T-helper 1 cell (primary cell): ENCODE results near the gene CRY1.

Experiments used
- DNase-seq, 5 donors: peaks; one replicate each; pipeline ENCODE4 v3.0.0-alpha.2; 2012 to 2020

The CRY1 gene

DNA sequence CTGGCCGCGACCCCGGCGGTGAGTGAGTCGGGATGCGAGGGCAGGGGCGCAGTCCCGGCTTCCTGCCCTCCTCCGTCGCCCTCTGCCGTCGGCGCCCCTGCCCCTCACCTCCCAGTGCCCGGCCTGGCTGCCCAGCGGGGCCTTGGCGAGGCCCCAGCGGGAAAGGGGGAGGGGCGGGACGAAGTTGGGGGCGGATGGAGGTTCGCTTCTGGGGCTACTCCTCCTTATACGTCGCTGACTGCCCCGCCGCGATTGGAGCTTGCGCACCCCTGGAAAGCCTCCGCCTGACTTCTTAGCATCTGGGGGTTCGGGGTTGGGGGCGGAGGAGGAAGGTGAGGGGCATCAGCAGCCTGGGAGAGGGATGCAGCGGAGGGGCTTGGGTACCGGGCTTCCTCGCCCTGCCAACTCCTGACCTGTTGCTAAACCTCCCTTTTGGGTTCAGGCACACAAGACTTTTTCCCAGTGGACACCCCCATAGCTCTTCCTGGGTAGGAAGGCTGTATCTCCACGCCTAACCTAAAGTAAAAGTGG is 137.2 kb downstream of the CRY1 start:
- peak; percentile 41 to 64 (median 49) for DNase-seq

DNA sequence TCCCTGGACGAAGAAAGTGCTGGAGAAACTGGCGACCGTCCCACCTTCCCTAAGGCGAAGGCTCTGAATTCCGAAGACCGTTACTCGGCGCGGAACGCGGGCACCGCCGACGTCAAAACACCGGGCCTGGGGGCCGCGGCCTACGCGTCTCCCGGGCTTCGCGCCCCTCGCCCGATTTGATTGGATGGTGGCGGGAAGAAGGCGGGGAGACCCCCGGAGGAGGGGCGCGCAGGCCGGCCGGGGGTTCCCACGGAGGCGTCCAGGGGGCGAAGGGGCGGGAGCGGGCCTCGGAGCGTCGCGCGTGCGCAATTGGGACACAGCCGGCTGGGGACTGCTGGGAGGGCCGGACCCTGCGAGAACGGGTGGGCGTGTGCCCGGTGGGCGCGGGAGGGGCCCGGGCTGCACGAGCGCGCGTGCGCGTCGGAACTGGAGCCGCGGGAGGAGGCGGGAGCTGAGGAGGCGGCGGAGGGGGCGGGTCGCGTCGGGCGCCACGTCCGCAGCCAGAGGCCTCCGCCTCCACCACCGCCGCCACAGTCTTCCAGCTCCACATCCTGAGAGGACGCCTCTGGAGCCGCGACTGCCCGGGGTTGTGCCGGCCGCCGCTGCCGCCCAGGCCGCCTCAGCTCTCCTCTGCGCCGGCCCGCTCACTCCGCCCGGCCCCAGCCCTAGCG is 137.8 kb downstream of the CRY1 start, which contains the start of gene TMEM263:
Gene TMEM263, plus strand, starts transcription at position 531 of the 671 bp plus-strand sequence. CDS start 11,210 bp downstream, outside the sequence.
- DNase-seq, result peak; percentile 79 to 91 (median 84)

DNA sequence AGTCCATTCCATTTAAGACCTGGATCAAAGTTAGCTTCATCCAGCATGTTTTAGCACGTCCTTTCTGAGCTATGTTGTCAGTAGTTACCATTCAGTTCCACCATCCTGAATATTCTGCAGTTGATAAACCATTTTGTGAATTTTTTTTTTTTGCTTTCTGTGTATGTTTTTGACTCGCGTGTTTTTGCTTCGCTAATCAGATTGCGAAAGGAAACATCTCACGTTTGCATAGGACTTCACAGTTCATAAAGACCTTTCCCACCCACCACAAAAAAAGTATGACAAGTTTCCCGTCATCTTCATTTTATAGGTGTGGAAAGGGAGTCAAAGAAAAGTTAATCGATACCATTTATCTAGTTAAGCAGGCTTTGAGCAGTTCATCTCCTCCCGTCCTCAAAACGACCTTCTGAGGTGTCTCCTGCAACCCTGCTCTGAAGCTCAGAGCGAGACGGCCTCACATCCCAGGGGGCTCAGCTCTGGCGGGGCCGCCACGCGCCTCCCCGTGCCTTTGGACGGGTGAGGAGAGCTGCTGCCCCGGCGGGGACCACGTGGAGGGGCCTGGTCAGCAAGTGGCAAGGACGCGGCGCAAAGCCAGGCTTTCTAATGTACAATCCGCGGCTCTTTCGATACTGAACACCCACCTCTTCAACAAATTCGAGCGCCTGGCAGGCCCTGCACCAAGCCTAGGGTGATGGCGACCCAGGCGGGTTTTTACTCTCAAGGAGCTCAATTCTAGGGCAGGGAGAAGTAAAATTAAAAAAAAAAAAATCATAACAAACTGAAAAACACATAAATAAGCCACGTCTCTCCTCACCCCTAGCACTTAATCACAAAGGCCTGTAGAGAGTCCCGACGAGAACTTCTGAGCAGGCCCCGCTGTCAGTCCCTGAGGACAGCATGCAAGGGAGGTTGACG is 138.6 kb downstream of the CRY1 start:
- peak in 3 of 5 donors; percentile 2 to 19 (median 7) for DNase-seq

DNA sequence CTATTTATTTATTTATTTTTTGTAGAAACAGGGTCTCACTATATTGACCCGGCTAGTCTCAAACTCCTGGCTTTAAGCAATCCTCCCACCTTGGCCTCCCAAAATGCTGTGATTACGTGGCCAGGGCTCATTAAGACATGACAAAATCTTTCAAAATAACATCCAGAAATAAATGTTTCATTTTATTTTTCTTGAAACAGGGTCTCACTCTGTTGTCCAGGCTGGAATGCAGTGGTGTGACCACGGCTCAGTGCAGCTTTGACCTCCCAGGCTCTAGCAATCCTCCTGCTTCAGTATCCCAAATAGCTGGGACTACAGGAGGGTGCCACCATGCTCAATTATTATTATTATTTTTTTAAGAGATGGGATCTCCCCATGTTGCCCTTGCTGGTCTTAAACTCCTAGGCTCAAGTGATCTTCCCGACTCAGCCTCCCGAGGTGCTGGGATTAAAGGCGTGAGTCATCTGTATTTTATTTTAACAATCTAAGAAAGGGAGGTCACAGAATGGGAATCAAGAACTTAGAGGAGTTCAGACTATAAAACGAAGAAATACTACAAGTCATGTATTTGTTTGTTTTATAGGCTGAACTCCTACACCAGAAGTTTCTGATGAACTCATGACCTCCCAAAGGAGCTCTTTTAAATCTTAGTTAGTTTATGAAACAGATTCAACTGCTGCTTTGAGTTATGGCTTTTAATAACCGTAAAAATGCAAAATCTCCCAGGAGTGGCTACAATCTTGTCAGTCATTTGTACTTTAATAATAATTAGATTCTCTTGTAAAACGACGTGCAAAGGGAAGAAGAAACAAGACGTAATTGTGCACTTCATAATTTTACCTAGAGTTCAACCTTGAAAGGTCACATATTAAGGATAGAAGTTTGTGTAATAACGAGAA is 139.7 kb downstream of the CRY1 start:
- DNase-seq, result no peak

DNA sequence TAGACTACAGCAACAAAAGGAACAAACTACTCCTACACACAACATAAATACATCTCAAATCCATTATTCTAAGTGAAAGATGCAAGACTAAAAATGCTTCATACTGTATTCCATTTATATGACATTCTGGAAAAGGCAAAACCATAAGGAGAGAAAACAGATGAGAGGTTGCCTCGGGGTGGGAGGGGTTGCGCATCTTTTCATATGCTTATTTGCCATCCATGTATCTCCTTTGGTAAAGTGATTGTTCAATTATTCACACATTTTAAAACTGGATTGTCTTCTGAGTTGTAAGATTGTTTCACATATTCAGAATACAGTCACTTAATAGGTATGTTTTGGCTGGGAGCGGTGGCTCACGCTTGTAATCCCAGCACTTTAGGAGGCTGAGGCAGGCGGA is 142.8 kb downstream of the CRY1 start:
- DNase-seq, result no peak

DNA sequence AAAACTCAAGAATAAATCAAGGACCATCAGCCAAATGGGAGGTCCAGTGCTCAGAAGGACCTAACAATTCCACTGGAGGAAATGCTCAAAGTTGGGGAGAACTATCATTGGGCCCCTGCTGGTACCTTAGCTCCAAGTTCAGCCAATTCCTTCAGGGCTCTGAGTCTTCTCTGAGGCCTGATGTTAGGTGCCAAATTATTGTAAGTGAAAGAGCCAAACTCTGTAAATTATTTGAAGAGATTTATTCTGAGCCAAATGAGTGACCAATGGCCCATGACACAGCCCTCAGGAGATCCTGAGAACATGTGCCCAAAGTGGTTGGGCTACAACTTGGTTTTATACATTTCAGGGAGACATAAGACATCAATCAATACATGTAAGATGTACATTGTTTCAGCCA is 145.9 kb downstream of the CRY1 start:
- no peak for DNase-seq

DNA sequence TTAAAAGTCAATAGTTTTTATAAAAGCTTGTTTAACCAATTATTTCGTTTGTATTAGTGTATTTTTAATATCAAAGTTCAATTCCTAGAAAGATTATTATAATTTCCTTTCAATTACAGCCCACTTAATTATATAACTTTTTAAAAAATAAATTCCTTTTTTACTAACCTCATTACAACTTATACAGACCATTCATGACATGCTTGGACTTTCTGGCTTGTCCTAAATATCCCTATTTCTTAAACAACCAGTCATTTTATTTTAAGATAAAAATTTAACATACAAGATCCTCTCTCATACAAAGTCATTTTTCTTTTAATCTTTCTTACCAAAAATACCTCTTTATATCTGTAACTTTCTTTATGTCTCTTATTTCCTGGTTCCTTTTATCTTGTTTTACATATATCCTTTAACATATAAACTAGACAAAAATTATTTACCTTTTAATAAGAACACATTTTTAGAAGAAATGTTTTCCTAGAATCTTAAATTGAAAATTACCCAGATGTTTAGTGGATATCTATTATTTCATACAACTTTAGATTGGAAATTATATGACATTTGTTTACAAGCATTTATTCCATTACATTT is 148.0 kb downstream of the CRY1 start:
- DNase-seq, result no peak

DNA sequence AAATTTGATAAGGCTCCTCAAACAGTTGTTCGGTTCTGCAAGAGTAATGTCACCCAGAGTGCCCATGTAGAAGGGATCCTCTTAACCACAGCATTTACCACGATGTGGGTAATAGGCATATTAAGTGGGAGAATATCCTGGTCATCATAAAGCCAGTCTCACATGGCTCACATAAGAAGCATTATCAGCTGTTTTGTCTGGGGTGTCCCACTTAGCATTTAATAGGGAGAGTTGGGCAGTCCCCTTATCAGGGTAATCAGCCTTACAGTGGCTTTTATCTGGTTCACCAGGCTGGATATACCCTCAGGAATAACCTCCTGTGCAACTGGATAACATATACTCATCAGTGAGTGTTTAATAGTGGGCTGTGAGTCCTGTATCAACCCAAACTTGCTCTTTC is 150.6 kb downstream of the CRY1 start:
- DNase-seq, result no peak

DNA sequence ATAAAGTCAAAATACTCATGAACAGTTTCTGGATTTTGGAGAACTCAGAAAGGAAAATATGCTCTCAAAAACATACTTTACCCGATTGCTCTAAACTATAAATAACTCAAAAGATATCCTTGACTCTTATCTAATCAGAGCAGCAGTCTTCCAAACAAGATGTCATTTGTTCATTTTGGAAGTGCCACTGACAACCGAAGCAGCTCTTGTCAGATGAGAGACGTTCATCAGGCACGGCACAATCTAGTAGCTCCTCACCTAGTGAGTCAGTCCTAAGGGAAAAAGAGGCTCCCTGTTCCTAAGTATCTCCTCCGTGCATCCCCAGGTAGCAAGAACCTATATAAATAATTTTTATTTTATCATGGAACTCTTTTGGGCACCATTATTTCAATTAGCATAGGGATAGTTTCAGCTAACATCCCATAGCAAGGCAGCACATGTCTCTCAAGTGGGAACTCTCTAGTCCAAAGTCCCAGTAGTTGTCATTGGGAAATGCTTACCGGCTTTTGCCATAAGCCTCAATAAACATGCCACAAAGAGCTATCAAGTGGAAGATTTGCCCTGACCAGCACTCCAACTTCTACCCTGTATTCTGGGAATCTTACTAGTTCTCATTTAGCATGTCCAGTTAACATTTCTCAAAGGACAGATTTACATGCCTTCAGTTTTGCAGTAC is 151.7 kb downstream of the CRY1 start:
- DNase-seq, result no peak
